Hematopoietic multipotent progenitor cell treated with erythropoietin and hydrocortisone succinate and interleukin-3 and kit ligand, for 8 days (in vitro differentiated cells): ENCODE data around the gene CXCL12.

ENCODE experiments used
- DNase-seq: peaks from one replicate; pipeline ENCODE4 v3.0.0-alpha.2; 2015

The CXCL12 gene

GRCh38 chr10:44385026-44385695 lies at the start of gene CXCL12:
Gene CXCL12 (minus strand): TSS chr10:44385097. CDS start chr10:44385005, 92 bp downstream.
- DNase-seq: no peak

DNA sequence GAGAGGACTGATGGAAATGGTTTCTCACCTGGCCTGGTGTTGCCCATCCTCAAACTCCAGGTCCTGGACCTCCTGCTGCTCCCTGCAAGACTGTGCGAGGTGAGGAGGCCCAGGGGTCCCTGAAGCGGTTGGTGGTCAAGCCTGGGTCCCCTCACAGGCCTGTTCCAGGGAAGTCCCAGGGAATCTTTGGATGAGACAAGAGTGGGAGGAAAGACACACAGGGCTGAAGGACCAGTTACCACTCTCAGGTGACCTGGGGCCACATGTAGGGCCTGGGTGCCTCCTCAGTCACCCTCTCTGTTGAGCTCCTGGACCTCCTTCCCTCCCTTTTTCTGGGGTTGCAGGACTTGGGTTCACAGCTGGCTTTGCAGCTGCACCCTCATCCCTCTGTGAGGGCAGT lies 42.6 kb upstream of the CXCL12 start:
- no peak for DNase-seq

DNA sequence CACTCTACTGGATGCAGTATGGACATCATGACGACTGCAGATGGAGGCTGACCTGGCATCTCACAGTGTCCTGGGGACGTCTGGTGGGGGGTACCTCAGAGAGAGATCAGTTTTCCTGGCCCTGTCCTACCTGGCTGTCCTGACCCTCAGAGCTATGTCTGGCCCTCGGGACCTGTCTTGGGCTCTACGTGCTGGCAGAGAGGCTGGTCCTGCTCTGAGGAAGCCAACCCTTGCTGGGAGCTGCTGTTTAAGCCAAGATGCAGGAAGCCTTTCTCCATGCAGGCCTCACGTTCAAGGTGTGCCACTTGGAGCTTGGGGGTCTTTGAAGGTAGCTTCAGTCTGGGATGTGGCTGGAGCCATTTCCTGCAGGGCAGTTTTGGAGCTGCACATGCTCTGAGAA lies 42.1 kb upstream of the CXCL12 start:
- DNase-seq: no peak

DNA sequence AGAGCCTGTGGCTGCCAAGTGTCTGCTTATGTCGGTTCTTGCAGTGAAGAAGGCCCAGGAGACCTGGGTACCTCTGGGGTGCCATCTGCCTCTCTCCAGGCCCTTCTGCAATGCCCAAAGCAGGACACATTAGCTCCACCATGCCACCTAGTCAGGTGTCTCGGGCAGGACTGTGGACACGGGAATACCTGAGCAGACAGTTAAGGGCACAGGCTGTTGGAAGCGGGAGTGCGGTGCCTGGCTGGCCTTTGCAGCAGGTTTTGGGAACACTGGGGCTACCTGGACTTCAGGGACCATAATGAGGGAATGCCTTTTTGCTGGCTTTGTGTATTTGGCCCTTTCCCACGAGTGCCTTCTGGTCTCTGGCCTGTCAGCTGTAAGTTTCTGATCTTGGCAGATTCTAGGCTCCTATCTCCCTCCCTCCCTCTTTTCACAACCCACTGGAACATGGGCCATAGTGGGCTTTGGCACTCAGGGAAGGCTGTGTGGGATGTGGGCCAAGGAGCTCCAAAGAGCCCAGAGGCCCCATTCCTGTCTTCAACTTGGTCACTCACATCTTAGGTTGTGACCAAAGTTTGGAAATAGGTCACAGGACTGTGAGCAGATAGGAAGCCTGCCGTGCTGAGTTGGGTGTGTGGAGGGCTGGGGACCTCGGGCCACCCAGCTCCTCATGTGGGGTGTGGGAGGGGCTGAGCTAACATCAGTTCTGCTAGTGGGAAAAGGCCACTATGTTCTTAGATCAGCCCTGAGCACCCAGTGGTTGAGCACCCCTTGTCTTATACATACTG lies 41.5 kb upstream of the CXCL12 start:
- DNase-seq: no peak

- no peak for DNase-seq
Observed at GRCh38 chr10:44425466-44425865, 40.6 kb upstream of the CXCL12 start.

DNA sequence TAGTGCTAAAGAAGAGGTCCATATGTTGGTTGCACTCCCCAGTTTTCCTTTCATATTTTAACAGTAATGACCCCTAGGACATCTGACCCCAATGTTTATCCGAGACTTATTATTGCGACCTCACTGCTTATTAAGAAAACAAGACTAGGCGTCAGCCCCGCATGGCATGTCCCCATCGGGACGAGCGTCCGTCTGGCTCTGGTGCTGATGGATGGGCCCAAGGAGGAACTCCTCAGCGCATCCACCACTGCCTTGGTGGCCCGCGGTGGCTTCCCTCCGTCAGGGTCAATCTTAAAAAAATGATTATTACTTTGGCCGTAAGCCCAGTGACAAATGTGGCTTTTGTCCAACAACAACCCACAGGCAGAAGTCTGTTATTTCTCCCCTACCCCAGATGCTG lies 40.1 kb upstream of the CXCL12 start:
- DNase-seq: no peak

DNA sequence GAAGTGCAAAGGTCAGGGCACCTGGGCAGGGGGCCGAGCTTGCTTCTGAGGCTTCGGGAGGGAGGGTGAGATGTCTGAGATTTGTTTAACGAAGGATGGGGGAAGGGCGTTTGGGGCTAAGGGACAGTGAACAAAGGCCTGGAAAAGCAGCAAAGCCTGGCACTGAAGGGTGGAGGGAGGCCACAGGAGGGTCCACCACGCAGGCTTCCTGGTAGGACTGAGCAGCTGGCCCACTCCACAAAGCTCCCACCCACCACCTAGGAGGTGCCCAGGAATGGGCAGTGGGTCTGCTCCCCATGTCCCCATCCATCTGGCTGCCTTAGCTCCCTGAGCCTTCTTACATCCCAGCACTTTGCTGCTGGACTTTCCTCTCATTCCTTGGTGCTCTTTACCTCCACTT lies 39.4 kb upstream of the CXCL12 start:
- no peak for DNase-seq

DNA sequence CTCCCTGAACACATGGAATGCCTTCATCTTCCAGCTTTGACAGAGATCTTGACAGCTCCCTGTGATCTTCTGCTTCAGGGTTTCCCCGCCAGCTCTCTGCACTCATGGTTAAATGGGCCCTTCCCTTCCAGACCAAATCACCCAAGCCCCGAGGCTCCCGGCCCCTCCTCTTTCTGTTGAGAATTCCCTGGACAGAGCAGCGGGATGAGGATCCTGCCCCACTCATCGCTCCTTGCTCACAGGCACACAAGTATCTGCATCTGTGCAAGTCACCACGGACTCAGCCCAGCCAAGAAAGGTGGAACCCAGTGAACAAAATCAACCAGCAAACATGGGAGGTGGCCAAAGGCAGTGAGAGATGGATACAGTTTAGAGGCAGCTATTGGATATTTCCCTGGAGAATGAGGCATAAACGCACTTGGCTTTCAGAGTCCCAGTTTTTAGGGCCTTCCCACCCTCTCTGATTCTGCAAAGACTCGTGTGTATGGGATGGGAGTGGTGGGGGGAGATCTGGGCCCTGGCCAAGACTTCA lies 37.7 kb upstream of the CXCL12 start:
- no peak for DNase-seq

- DNase-seq: no peak
Observed at GRCh38 chr10:44422153-44422552, 37.3 kb upstream of the CXCL12 start.

- no peak for DNase-seq
Observed at GRCh38 chr10:44419790-44420549, 35.1 kb upstream of the CXCL12 start.

DNA sequence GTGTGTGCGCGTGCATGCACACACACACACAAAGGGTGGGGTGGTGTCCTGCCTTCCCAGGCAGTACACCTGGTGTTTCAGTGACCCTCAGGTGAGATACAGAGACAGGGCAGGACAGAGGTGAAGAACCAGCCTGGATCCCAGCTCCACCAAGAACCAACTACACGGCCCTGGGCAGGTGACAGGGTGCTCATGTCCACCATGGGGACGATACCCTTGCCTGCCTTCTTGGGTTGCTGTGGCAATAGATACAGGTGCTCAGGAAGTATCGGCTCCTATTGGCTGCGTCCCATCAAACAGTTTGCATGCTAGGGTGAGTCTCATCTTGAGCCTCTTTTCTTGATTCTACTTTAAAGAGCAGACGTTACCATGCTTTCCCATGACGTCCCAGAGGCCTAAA lies 33.7 kb upstream of the CXCL12 start:
- DNase-seq: no peak

DNA sequence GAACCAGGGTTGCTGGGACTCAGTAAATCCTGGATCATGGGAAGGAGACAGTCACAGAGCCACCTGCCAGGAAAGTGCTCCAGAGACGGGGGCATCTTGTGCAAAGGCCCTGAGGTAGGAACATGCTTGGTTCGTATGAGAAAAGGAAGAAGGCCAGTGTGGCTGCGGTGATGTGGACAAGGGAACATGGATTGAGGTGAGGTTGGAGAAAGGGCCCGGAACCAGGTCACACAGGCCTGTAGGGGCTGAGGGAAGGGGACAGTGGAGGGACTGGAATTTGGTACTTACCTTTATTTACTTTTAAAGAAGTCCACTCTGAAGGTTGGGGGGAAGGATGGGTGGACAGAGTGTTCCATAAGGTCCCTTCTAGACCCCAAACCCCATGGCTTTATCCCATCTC lies 32.9 kb upstream of the CXCL12 start:
- no peak for DNase-seq

DNA sequence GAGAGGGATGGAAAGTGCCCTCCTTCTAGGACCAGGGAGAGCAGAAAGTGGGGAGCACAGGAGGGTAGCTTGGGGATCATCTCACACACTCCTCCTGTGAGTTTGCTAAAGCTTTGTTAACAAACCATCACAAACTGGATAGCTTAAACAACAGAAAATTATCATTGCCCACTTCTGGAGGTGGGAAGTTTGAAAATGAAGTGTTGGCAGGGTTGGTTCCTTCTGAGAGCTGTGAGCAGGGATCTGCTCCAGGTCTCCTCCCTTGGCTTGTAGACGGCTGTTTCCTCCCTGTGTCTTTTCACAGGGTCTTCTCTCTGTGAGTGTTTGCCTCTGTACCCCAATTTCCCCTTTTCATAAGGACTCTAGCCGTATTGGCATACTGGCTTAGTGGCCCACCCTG lies 32.0 kb upstream of the CXCL12 start:
- no peak for DNase-seq

GRCh38 chr10:44416021-44416771 lies 31.3 kb upstream of the CXCL12 start:
- DNase-seq: no peak

DNA sequence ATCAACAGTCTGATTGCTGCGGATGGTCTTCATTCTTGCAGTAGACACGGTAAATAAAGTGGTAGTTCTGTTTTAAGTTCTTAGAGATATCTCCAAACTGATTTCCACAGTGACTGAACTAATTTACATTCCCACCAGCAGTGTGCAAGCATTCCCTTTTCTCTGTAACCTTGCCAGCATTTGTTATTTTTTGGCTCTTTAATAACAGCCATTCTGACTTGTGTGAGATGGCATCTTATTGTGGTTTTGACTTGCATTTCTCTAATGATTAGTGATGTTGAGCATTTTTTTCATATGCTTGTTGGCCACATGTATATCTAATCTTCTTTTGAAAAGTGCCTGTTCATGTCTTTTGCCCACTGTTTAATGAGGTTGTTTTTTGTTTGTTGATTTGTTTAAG lies 30.2 kb upstream of the CXCL12 start:
- DNase-seq: no peak

GRCh38 chr10:44413416-44413815 lies 28.5 kb upstream of the CXCL12 start:
- DNase-seq: peak; percentile 42

GRCh38 chr10:44411251-44411650 lies 26.4 kb upstream of the CXCL12 start:
- DNase-seq: no peak

DNA sequence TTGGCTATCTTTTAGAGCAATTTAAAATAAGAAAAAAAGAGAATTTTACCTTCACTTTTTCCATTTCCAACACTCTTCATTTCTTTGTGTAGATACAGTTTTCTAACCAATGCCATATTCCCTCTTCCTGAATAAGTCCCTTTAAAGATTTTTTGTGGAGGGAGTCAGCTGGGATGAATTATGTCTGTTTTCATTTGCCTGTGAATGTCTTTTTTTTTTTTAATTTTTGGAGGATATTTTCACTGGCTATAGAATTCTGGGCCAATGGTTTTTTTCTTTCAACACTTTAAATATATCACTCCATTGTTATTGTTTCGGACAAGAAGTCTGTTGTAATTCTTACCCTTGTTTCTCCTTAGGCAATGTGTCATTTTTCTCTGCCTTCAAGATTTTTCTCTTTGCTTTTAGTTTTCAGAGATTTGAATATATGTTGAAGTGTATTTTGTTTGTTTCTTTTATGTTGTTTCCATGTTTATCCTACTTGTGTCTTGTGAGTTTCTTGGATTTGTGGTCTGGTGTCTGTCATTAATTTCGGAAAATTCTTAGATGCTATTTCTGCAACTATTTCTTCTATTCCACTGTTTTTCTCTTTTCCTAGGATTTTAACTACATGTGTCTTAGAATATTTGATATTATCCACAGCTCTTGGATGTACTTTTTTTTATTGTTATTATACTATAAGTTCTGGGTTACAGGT lies 20.0 kb upstream of the CXCL12 start:
- DNase-seq: no peak

DNA sequence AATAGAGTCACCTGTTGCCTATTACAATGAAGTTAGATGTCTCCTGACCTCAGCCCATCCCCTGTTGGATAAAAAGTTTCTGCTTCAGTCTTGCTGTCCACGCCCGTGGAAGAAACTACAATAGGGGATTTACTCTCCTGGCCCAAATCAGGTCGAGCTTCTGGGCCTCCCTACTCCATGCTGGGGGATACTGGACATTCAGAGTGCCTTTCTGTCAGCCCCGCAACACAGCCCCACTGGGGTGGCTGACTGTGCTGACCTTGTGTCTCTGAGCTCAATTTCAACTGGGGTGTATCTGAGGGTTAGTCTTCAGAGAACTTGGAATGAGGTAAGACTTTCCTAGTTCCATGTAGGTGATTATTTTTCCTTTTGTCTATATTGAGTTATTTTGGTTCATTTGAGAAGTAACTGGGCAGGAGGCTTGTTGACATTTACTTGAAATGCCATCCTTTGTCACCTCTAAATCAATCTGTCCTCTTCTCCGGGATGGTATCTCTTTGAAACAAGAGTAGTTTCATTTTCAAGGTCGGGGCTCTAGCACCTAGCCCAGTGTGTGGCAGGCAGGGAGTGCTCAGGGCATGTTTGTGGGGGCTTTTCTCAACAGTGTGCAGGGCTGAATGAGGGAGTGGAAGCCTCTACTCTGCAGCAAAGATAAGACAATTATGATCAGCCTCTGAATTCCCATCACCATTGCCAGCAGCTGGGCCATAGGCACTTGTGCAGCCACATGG lies 17.7 kb upstream of the CXCL12 start:
- DNase-seq: no peak

GRCh38 chr10:44400541-44400940 lies 15.6 kb upstream of the CXCL12 start:
- DNase-seq: no peak

DNA sequence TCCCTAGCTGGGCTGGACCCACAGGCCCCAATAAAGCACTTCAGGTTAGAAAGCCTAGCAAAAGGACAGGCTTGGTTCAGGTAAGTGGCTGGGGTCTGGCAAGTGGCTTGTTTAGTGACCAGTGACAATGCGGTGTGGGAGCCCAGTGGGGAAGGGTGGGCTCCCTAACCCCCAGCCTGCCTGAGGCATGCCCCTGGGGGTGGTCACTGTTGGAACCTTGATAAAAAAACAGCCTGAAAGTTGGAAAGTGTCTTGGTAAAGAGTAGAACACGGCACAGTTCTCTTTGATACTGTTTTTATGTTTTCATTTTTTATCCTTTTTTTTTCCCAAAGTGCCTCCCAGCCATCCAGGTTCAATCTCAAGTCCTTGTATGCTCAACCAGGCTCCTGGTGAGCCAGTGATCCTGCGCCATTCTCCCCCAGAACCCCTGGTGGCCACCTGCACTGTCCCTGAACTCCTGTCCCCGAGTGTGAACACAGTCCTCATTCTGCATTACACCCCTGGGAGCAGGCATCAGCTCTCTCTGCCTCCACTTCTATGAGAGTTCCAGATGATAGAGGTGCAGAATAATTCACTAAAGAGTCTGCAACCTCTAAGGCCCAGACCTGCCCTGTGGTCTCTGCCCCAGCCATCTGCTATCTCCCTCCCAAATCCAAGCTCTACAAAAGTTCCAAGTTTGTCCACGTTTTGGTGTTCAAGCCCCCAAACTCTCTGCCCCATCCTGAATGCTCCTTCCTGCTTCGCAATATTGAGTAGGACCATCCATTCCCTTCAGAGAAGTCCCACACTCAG lies 15.0 kb upstream of the CXCL12 start:
- DNase-seq: no peak
